ENCODE measurements around the gene BAG5.

GRCh38 chr14:103574707-103575285 is 12.3 kb upstream of the BAG5 start:
- no peak for TF ChIP-seq CTCF (IDR thresholded peaks at IDR 0.05)
- no peak for TF ChIP-seq POLR2A (IDR thresholded peaks at IDR 0.05)
